Endothelial cell of umbilical vein (primary cell): ENCODE results near the gene ZSWIM7.

Source experiments
- POLR2A ChIP-seq: IDR thresholded peaks from 2 replicates; pipeline ENCODE4 v1.6.1; 2012; ENCODE audit warnings: low read depth, mild to moderate bottlenecking, control low read depth, low read length
- TF ChIP-seq, protein P1 (sequence below), 2 donors: IDR thresholded peaks; 1 replicate in 1 of 2; 2 replicates in 1 of 2; pipeline ENCODE4 v1.5.1; 2011; ENCODE audit warnings: low read length in 2 of 2, mild to moderate bottlenecking in 2 of 2, moderate library complexity in 2 of 2, control low read depth in 1 of 2, inconsistent platforms in 1 of 2, low read depth in 1 of 2; ENCODE audit not compliant: insufficient read depth in 1 of 2; ENCODE audit errors: extremely low read depth in 1 of 2

DNA sequence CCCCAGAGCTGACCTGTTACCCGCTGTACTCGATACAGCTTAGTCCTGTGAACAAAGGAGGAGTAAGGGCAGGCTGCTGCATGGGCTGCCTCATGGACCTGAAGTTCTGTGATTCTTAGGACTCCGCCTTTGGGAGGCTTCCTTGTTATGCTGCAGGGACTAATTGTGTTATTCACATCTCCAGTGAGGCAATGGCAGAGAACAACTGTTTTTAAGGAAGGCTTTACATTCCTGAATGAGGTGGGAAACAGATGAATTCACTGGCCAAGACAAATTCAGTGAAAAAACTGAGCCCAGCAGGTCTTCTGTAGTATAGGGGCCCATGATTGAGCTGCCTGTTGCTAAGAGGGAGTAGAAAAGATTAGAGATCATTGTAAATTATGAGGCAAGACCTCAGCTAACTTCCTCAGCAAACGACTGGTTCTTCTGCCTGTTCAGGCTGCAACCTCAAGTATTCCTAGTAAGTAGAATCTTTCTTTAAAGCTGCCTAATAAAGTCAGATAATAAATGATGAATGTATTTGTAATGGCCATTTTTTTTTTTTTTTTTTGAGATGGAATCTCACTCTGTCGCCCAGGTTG is 28.3 kb downstream of the ZSWIM7 start:
- TF ChIP-seq, protein P1, sequence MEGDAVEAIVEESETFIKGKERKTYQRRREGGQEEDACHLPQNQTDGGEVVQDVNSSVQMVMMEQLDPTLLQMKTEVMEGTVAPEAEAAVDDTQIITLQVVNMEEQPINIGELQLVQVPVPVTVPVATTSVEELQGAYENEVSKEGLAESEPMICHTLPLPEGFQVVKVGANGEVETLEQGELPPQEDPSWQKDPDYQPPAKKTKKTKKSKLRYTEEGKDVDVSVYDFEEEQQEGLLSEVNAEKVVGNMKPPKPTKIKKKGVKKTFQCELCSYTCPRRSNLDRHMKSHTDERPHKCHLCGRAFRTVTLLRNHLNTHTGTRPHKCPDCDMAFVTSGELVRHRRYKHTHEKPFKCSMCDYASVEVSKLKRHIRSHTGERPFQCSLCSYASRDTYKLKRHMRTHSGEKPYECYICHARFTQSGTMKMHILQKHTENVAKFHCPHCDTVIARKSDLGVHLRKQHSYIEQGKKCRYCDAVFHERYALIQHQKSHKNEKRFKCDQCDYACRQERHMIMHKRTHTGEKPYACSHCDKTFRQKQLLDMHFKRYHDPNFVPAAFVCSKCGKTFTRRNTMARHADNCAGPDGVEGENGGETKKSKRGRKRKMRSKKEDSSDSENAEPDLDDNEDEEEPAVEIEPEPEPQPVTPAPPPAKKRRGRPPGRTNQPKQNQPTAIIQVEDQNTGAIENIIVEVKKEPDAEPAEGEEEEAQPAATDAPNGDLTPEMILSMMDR (IDR thresholded peaks at IDR 0.05; ENCODE audit: extremely low read depth in 1 of 2, insufficient read depth in 1 of 2, low read depth in 1 of 2, low read length in 2 of 2), result no peak
- no peak for TF ChIP-seq POLR2A
